Bone marrow (tissue), 2 donors: ENCODE results near the gene OPRPN.

ENCODE experiments used
- DNase-seq, 2 donors: peaks; one replicate each; lab custom pipeline; 2025; lab: John Stamatoyannopoulos, UW

Gene OPRPN

DNA sequence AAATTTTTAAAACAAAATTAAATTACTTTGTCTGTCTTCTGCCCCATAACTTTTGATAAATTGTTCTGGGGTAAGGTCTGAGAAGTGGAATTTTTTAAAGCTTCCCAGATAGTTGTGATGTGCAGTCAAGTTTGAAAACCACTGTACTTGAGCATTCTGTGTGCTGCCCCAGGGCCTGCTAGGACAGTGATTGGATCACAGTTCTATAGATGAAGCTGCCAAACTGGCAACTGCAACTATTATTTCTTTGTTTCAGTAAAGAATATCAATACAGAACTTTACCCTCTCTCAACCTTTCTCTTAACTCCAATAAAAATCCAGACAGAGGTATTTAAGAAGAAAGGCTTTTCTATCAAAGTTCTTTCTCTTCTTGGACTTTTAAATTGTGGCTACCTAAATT lies at the start of gene OPRPN:
TSS of gene OPRPN (plus strand) at position 361 of the 400 bp plus-strand sequence. CDS start 1,346 bp downstream, outside the sequence.
- no peak for DNase-seq

DNA sequence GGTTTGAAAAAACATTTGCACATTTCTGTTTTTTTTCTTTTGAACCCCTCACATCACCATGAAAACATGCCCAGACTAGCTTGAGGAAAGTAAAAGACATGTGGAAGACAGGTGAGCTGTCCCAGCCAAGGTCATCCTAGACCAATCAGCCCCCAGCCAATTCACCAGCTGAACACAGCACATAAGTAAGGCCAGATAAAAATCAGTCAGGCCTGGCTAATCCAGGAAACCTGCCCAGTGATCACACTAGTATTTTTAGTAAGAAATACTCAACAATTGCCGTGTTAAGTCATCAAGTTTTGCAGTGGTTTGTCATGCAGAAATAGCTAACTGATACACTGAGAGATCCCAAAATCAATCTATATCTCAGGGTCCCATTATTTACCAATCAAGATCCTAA lies 41.6 kb upstream of the OPRPN start:
- no peak for DNase-seq

- DNase-seq = no peak
Observed at GRCh38 chr4:70359115-70359661, 38.6 kb upstream of the OPRPN start.

DNA sequence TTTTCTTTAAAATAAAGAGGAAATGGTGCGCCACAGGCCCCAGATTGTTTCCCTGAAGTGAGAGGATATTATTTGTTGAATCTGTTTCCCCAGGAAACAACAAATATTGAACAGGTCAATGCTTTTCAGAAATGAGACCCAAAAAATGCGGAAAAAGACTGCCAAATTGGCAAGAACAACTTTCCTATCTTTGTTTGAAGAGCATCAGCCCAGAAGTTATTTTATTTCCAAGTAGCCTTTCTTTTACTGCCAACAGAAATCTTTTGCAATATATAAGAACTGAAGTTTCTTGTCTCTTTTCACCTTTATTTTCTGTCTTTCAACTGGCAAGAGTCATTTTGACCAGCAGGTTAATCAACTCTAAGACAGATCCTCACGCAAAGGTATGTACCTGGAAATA lies 37.3 kb upstream of the OPRPN start, which contains the start of gene SMR3A:
TSS of gene SMR3A (plus strand) at position 301 of the 400 bp plus-strand sequence. CDS start 1,356 bp downstream, outside the sequence.
- DNase-seq = no peak

- no peak for DNase-seq
Observed at GRCh38 chr4:70364002-70364401, 33.7 kb upstream of the OPRPN start.

GRCh38 chr4:70365479-70365878 lies 32.3 kb upstream of the OPRPN start:
- DNase-seq = no peak

DNA sequence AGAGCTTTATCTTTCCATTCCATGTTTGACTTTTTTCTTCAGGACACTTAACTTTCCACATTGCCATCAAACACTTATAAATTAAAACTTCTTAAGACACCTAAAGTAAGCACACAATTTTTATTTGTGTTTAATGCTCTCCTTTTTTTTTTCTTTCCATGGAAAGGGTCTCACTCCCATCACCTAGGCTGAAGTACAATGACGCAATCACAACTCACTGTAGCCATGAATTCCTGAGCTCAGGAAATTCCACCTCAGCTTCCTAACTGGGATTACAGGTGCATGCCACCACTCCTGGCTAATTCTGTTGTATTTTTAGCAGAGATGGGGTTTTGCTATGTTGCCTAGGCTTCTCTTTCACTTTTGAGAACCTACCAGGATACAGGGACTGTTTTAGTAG lies 29.9 kb upstream of the OPRPN start:
- DNase-seq = no peak

DNA sequence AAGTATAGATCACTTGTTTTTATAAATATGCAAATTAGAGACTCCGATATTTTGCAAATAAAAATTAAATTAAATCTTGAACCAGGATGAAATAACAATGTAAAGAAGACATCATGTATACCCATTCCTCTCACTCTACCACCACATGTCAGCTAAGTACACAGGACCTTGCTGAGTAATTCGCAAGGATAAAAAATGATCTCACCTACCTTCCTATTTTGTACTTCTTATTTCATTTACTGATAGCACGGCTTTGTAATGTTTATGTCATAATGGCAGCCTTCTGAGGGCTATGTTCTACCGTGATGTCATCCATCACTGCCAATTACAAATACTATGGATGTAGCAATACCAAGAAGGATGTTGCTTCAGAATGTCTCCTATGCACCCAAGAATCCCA lies 25.8 kb upstream of the OPRPN start:
- no peak for DNase-seq

DNA sequence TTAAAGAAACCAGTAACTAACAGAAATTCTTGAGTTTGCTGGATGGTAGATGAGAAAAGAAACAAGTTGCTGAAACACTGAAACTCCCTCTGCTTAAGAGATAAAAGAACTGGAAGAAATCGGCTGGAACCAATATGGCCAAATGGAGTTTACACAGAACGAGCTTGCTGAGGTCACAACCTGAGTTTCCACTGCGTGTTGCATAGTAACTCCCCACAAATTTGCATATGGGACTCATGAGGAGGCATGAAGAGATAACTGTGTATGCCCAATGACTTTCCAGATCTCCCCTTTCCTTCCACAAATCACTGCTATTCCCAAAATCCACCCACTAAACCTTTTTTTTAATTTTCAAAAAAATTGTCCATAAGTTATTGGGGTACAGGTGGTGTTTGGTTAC lies 25.0 kb upstream of the OPRPN start:
- no peak for DNase-seq

DNA sequence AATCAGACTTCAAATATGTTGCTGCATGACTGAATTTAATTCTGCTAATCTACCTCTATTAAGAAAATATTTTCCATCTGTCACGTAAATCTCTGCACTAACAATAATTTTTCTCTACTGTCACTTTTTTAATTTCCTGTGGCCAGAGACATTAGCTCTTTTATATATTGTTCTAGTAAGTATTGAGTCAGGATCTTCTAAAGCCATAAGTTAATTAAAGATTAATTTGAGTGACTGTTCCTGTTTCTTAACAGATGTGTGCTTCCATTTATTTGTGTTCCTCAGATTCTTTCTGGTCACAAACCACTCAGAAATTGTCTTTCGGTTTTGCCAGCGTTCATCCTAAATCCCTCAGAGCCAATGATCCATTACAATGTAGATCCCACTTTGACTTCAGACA lies 17.2 kb upstream of the OPRPN start:
- DNase-seq = no peak

GRCh38 chr4:70382691-70383181 lies 15.0 kb upstream of the OPRPN start, which contains the start of gene SMR3B:
SMR3B (plus strand) TSS chr4:70383131; CDS start chr4:70384511, 1,380 bp downstream.
- DNase-seq = no peak

DNA sequence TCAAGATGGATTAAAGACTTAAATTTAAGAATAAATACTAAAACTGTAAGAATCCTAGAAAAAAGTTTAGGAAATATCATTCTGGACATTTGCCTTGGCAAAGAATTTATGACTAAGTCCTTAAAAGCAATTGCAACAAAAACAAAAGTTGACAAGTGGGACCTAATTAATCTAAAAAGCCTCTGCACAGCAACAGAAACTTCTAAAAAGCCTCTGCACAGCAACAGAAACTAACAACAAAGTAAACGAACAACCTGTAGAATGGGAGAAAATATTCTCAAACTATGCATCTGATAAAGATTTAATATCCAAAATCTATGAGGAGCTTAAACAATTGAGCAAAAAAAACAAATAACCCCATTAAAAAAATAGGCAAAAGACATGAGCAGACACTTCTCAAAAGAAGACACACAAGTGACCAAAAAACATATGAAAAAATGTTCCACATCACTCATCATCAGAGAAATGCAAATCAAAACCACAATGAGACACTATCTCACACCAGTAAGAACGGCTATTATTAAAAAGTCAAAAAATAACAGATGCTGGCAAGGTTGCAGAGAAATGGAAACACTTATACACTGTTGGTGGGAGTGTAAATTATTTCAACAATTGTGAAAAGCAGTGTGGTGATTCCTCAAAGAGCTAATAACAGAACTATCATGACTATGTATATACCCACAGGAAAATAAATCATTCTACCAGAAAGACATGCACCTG lies 5.5 kb upstream of the OPRPN start:
- DNase-seq = no peak

DNA sequence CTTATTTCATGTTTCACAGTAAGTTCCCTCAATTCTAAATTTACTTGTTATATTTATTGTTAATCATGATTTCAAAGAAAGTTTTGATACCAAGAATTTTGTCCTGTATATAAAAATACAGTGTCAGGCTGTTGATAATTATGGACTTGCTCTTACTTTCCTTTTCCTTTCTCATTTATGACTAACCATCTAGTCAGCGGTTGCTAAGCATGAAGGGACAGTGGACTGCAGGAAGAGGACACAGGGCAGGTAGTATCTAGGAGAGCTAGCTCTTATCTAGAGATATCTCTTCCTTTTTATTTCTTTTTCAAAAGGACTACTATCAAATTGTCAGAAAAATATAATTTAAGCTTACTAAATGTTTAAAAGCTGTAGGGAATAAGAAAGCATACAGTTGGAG lies 1.6 kb downstream of the OPRPN start:
- DNase-seq = no peak

DNA sequence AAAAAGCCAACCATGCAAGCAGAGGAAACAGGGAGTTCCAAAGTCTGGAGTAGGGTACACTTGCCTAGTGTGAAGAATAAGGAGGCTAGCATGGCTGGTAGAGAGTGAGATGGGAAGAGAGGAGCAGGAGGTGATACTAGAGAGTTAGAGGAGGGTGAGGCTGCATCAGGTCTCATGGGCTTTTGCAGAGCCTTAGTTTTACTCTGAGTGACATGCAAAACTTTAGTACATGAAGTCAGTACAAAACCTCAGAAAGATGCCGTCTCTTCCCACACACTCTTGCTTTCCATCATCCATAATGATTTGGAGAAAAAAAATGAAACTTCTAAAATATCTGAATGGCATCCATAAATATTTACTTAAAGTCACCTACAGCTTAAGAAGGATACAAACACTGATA lies 5.0 kb downstream of the OPRPN start:
- no peak for DNase-seq

DNA sequence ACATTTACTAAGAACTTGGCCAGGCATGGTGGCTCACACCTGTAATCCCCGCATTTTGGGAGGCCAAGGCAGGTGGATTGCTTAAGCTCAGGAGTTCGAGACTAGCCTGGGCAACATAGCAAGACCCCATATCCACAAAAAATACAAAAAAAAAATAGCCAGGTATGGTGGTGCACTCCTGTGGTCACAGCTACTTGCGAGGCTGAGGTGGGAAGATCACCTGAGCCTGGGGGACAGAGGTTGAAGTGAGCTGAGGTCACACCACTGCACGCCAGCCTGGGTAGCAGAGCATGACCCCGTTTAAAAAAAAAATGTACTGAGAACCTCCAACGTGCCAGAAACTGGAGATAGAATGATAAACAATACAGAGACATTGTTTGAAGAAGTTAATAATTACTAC lies 8.0 kb downstream of the OPRPN start:
- no peak for DNase-seq

DNA sequence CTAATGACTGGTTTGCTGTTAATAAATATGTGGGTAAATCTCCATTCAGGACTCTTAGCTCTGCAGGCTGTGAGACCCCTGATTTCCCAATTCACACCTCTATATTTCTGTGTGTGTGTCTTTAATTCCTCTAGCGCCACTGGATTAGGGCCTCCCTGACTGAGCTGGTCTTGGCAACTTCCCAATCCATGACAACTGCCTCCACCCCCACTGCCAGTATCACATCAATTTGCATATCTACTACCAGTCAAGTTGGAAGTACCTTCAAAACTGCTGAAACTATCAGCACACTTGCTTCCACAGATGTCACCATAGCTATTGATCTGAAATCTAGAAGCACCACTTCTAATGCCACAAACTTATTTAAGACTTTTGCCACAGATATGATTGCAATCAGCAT lies 27.6 kb downstream of the OPRPN start:
- DNase-seq = no peak

GRCh38 chr4:70426789-70427188 lies 29.0 kb downstream of the OPRPN start:
- no peak for DNase-seq

GRCh38 chr4:70437197-70437596 lies 39.5 kb downstream of the OPRPN start:
- no peak for DNase-seq

GRCh38 chr4:70442474-70442873 lies 44.7 kb downstream of the OPRPN start:
- DNase-seq = no peak

DNA sequence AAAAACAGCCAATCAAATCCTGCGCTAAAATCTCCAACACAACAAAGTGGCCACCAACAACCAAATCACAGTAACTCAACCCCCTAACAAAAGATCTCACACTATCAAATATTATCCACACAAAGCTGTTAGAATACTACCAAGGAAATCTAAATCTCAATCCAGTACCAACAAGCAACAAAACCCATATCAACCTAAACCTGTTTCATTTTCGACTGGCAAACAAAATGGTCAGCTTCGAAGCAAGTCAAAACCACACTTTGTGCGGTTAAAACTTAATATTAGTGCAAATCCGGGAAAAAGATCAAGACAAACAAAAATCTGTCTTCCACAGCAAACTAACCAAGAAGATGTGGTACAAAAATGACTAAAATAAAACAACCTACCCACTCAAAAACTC lies 45.6 kb downstream of the OPRPN start:
- DNase-seq = no peak

GRCh38 chr4:70449220-70449619 lies 51.5 kb downstream of the OPRPN start:
- no peak for DNase-seq

GRCh38 chr4:70452946-70453345 lies 55.2 kb downstream of the OPRPN start:
- DNase-seq = no peak
